Sciatic nerve (tissue), 2 donors: Measurements from ENCODE around the gene GSS. TPM values are rescaled to one million over a fixed set of nuclear protein-coding genes. Genes with fewer than 3 reads are reported as not detected.
"Not testable (repeated sequence)": the region's sequence is repeated elsewhere in the genome, so short reads cannot be mapped to it uniquely, and the experiment has no call there.

Experiments
- ATAC-seq: fragments of 200-7000 bp; cut with Tn5 transposase; one replicate; pipeline ENCODE4 v1.9.1; 2020; ENCODE audit warnings: mild to moderate bottlenecking, moderate library complexity
- DNase-seq: peaks from one replicate; pipeline ENCODE4 v3.0.0-alpha.2; 2020; ENCODE audit warnings: low spot score
- intact Hi-C: fragments of 100-400 bp; cut with DNase I; formaldehyde crosslinking; loops from one replicate; pipeline ENCODE4 v1.14.2; 2022
- total RNA-seq: library from RNA; stranded (reverse); fragmentation: NEBNext Ultra II Directional; extraction: Animal tissue kit (Norgen Biotek cat#: 25700); gene quantifications from one replicate; pipeline ENCODE4 v1.2.1, GENCODE V29; 2021
- donor health status: DM: no; HTN: no; CAD: no.
- donor health status: DM: no; HTN: no; CAD: no.

The GSS gene
- total RNA-seq, 1 donor from 2014 or later = 17.5 TPM

GRCh38 chr20:34925341-34925740 is 30.3 kb downstream of the GSS start:
- intact Hi-C loops = no loop called here
- DNase-seq (no peak), ATAC-seq (no peak)

GRCh38 chr20:34923414-34923813 is 32.2 kb downstream of the GSS start:
- intact Hi-C loops = no loop called here
- ATAC-seq (no peak), DNase-seq (no peak)

- DNase-seq = no peak
- intact Hi-C loops = no loop called here
Measured at GRCh38 chr20:34922654-34923381, 32.8 kb downstream of the GSS start.

GRCh38 chr20:34921436-34921835 is 34.2 kb downstream of the GSS start:
- no peak for ATAC-seq
- DNase-seq = no peak
- intact Hi-C loops = no loop called here

More at GRCh38 chr20:34922654-34923381, 32.8 kb downstream of the GSS start:
- peak; percentile 82 for ATAC-seq

- ATAC-seq = no peak
- no peak for DNase-seq
- intact Hi-C loops = no loop called here
Measured at GRCh38 chr20:34920055-34920454, 35.6 kb downstream of the GSS start.

GRCh38 chr20:34916774-34917354 is 38.7 kb downstream of the GSS start:
- intact Hi-C loops = no loop called here
- DNase-seq = no peak
- ATAC-seq = no peak

- ATAC-seq = no peak
- intact Hi-C loops = no loop called here
- no peak for DNase-seq
Measured at GRCh38 chr20:34915749-34916455, 39.7 kb downstream of the GSS start.

- ATAC-seq (no peak), DNase-seq (no peak)
- intact Hi-C loops = no loop called here
Measured at GRCh38 chr20:34915131-34915530, 40.5 kb downstream of the GSS start.

GRCh38 chr20:34907616-34908469 is 47.8 kb downstream of the GSS start:
- intact Hi-C loops = no loop called here
- DNase-seq = no peak
- peak; percentile 77 for ATAC-seq

GRCh38 chr20:34904202-34904621 is 51.4 kb downstream of the GSS start:
- ATAC-seq = peak; percentile 88
- no peak for DNase-seq
- intact Hi-C loops = no loop called here

GRCh38 chr20:34898731-34899130 is 56.9 kb downstream of the GSS start:
- DNase-seq, ATAC-seq, intact Hi-C loops: not testable (repeated sequence)

GRCh38 chr20:34898129-34898528 is 57.5 kb downstream of the GSS start:
- DNase-seq, ATAC-seq, intact Hi-C loops: not testable (repeated sequence)

GRCh38 chr20:34896086-34896621 is 59.5 kb downstream of the GSS start:
- intact Hi-C loops = no loop called here
- DNase-seq (no peak), ATAC-seq (no peak)

- intact Hi-C loops = no loop called here
- no peak for ATAC-seq
- DNase-seq = no peak
Measured at GRCh38 chr20:34895465-34895864, 60.1 kb downstream of the GSS start.

- intact Hi-C loops = no loop called here
- DNase-seq (no peak), ATAC-seq (no peak)
Measured at GRCh38 chr20:34894723-34895122, 60.9 kb downstream of the GSS start.

GRCh38 chr20:34892671-34893070 is 62.9 kb downstream of the GSS start:
- ATAC-seq (no peak), DNase-seq (no peak)
- intact Hi-C loops = no loop called here

- no peak for ATAC-seq
Measured at GRCh38 chr20:34891166-34892062, 64.2 kb downstream of the GSS start.

GRCh38 chr20:34888468-34888867 is 67.1 kb downstream of the GSS start:
- DNase-seq = no peak
- ATAC-seq = no peak
- intact Hi-C loops = no loop called here

More at GRCh38 chr20:34891166-34892062, 64.2 kb downstream of the GSS start:
- intact Hi-C loops = no loop called here
- DNase-seq = no peak
